GM12878 (cell line): ENCODE data around the gene TNP2. TPM values are rescaled to one million over a fixed set of nuclear protein-coding genes. Genes with fewer than 3 reads are reported as not detected.

Experiments used
- ATAC-seq: fragments of 200-7000 bp; cut with Tn5 transposase; 3 replicates; pipeline ENCODE4 v1.9.1; 2020; ENCODE audit warnings: mild to moderate bottlenecking, moderate library complexity
- BruUV-seq: library from RNA; stranded (reverse); fragments of 400-500 nt; replicated peaks from 2 replicates; lab custom pipeline; 2021; lab: Mats Ljungman, UMichigan
- CTCF ChIA-PET: fragments of 300-600 bp; sonication (Branson Sonifier 250); formaldehyde crosslinking; extraction: SDS; loops from one replicate; lab custom pipeline; 2021; ENCODE audit warnings: inconsistent platforms; lab: Yijun Ruan, JAX
- POLR2A ChIA-PET: fragments of 350-600 bp; formaldehyde crosslinking; extraction: SDS; loops from one replicate; lab custom pipeline; 2021; ENCODE audit warnings: inconsistent platforms; lab: Charles Lee
- RAD21 ChIA-PET: fragments of 300-600 bp; sonication (Branson Sonifier 250); formaldehyde crosslinking; loops from one replicate; lab custom pipeline; 2023; ENCODE audit warnings: antibody characterized with exemption; ENCODE audit not compliant: unreplicated experiment; lab: Charles Lee
- SMC1A ChIA-PET: fragments of 300-600 bp; sonication (Branson Sonifier 250); formaldehyde crosslinking; loops from one replicate; lab custom pipeline; 2023; ENCODE audit not compliant: unreplicated experiment, uncharacterized antibody; lab: Charles Lee
- DNase-seq: peaks from one replicate; pipeline ENCODE4 v3.0.0-alpha.2; 2011; ENCODE audit warnings: low read depth, low spot score
- FAIRE-seq: peaks from 3 replicates; lab custom pipeline; 2011; peaks lifted over from hg19 to GRCh38; lab: Jason Lieb, UNC
- H2AFZ ChIP-seq: 2 replicates; pipeline ENCODE4 v1.6.0; 2011; ENCODE audit warnings: low read depth, low read length, control low read depth; ENCODE audit not compliant: control insufficient read depth
- H3K27ac ChIP-seq: 2 replicates; pipeline ENCODE4 v1.5.1; 2011; ENCODE audit warnings: control low read depth; ENCODE audit not compliant: control insufficient read depth, insufficient read depth
- H3K27me3 ChIP-seq, 2 experiments: replicated peaks in 1 of 2; 2 replicates each; pipeline versions ENCODE4 v1.6.0 to v1.6.1; 2011; ENCODE audit warnings: low read length in 1 of 2; ENCODE audit not compliant: control insufficient read depth in 2 of 2, insufficient read depth in 2 of 2
- H3K36me3 ChIP-seq, 2 experiments: 2 replicates each; pipeline ENCODE4 v1.5.1; 2011; ENCODE audit warnings: low read length in 1 of 2; ENCODE audit not compliant: control insufficient read depth in 2 of 2, insufficient read depth in 2 of 2
- H3K4me1 ChIP-seq: 2 replicates; pipeline ENCODE4 v1.6.1; 2011; ENCODE audit warnings: mild to moderate bottlenecking, low read length, moderate library complexity, mixed read lengths; ENCODE audit not compliant: control insufficient read depth, insufficient read depth
- H3K4me2 ChIP-seq: 2 replicates; pipeline ENCODE4 v1.6.0; 2011; ENCODE audit warnings: control low read depth; ENCODE audit not compliant: control insufficient read depth, insufficient read depth
- H3K4me3 ChIP-seq: fragments of 200-600 bp; sonication (generic); 2 replicates; pipeline ENCODE4 v1.5.1; 2016
- H3K79me2 ChIP-seq: 2 replicates; pipeline ENCODE4 v1.6.0; 2011; ENCODE audit warnings: low read length; ENCODE audit not compliant: control insufficient read depth, insufficient read depth
- H3K9ac ChIP-seq: 2 replicates; pipeline ENCODE4 v1.8.0; 2011; ENCODE audit warnings: low read length, control low read depth, mixed read lengths; ENCODE audit not compliant: control insufficient read depth, insufficient read depth
- H3K9me3 ChIP-seq: replicated peaks from 3 replicates; pipeline ENCODE4 v1.5.1; 2011; ENCODE audit warnings: mild to moderate bottlenecking, low read length; ENCODE audit not compliant: control insufficient read depth, insufficient read depth
- H4K20me1 ChIP-seq: 2 replicates; pipeline ENCODE4 v1.6.0; 2011; ENCODE audit not compliant: control insufficient read depth, insufficient read depth
- BACH1 ChIP-seq: fragments of 450-650 bp; IDR thresholded peaks from 2 replicates; pipeline ENCODE4 v1.6.1; 2017; ENCODE audit warnings: mild to moderate bottlenecking, borderline replicate concordance
- BHLHE40 ChIP-seq, 2 experiments: fragments of 450-650 bp in 1 of 2; IDR thresholded peaks; 2 replicates each; pipeline ENCODE4 v1.6.1; 2011 to 2017; ENCODE audit warnings: low read depth in 2 of 2, borderline replicate concordance in 1 of 2, improper control_type of control experiment in 1 of 2, low read length in 1 of 2, mild to moderate bottlenecking in 1 of 2
- BMI1 ChIP-seq: fragments of 450-650 bp; IDR thresholded peaks from 2 replicates; pipeline ENCODE4 v1.6.1; 2016; ENCODE audit warnings: mild to moderate bottlenecking, moderate library complexity, borderline replicate concordance
- GABPA ChIP-seq: IDR thresholded peaks from 2 replicates; pipeline ENCODE4 v1.6.1; 2014; ENCODE audit warnings: antibody characterized with exemption, low read depth, mild to moderate bottlenecking, inconsistent platforms
- GATAD2B ChIP-seq: fragments of 450-650 bp; conservative IDR thresholded peaks from 2 replicates; pipeline ENCODE4 v1.6.1; 2017; ENCODE audit warnings: low read depth, mild to moderate bottlenecking, moderate library complexity
- HCFC1 ChIP-seq: fragments of 150-350 bp; IDR thresholded peaks from 2 replicates; pipeline ENCODE4 v1.6.1; 2014; ENCODE audit warnings: low read length
- HDAC2 ChIP-seq: fragments of 200-600 bp; sonication (generic); IDR thresholded peaks from 2 replicates; pipeline ENCODE4 v1.6.1; 2017
- IKZF2 ChIP-seq, 2 experiments: fragments of 450-650 bp; IDR thresholded peaks; 2 replicates each; pipeline ENCODE4 v1.6.1; 2017; ENCODE audit warnings: mild to moderate bottlenecking in 2 of 2, moderate library complexity in 2 of 2
- MXI1 ChIP-seq: fragments of 150-350 bp; IDR thresholded peaks from 2 replicates; pipeline ENCODE4 v1.6.1; 2011; ENCODE audit warnings: low read depth, mild to moderate bottlenecking, inconsistent platforms, low read length, improper control_type of control experiment
- MYC ChIP-seq: IDR thresholded peaks from 2 replicates; pipeline ENCODE4 v1.6.1; 2011; ENCODE audit warnings: mild to moderate bottlenecking, low read length, moderate library complexity, inconsistent platforms; ENCODE audit not compliant: insufficient read depth, insufficient replicate concordance, insufficient read length, severe bottlenecking
- RAD51 ChIP-seq: fragments of 450-650 bp; IDR thresholded peaks from 2 replicates; pipeline ENCODE4 v1.6.1; 2016; ENCODE audit warnings: moderate library complexity, mild to moderate bottlenecking, inconsistent platforms
- RCOR1 ChIP-seq: conservative IDR thresholded peaks from 2 replicates; pipeline ENCODE4 v1.6.1; 2012; ENCODE audit warnings: low read depth, low read length, improper control_type of control experiment
- SREBF2 ChIP-seq: IDR thresholded peaks from 2 replicates; pipeline ENCODE4 v1.6.1; 2012; ENCODE audit warnings: mild to moderate bottlenecking, low read length
- TARDBP ChIP-seq: IDR thresholded peaks from 2 replicates; pipeline ENCODE4 v1.6.1; 2016; ENCODE audit warnings: borderline replicate concordance
- TBL1XR1 ChIP-seq: IDR thresholded peaks from 2 replicates; pipeline ENCODE4 v1.6.1; 2012; ENCODE audit warnings: low read depth, low read length, improper control_type of control experiment
- TCF7 ChIP-seq: IDR thresholded peaks from 2 replicates; pipeline ENCODE4 v1.6.1; 2014; ENCODE audit warnings: antibody characterized with exemption, borderline replicate concordance
- WRNIP1 ChIP-seq: IDR thresholded peaks from 2 replicates; pipeline ENCODE4 v1.6.1; 2011; ENCODE audit warnings: low read depth, low read length, improper control_type of control experiment, borderline replicate concordance
- YBX1 ChIP-seq: fragments of 450-650 bp; IDR thresholded peaks from 2 replicates; pipeline ENCODE4 v1.6.1; 2016; ENCODE audit warnings: antibody characterized with exemption
- ZSCAN29 ChIP-seq: fragments of 450-650 bp; IDR thresholded peaks from 2 replicates; pipeline ENCODE4 v1.6.1; 2017; ENCODE audit warnings: mild to moderate bottlenecking, moderate library complexity
- WGBS: methylation state at CpG from one replicate; pipeline ENCODE4 v1.1.6; 2016; ENCODE audit warnings: low lambda C conversion rate; ENCODE audit not compliant: insufficient replicate concordance, insufficient coverage; ENCODE audit errors: missing lambda C conversion rate; 5-methylcytosine and 5-hydroxymethylcytosine counted together
- in situ Hi-C: fragments of 300-500 bp; cut with MboI; formaldehyde crosslinking; loops from 9 replicates; pipeline ENCODE4 v1.14.3; 2018; ENCODE audit warnings: mixed read lengths
- intact Hi-C: fragments of 100-400 bp; cut with micrococcal nuclease; formaldehyde crosslinking; loops from one replicate; pipeline ENCODE4 v1.14.2; 2022; ENCODE audit not compliant: unreplicated experiment
- polyA plus RNA-seq, 11 experiments: library from polyadenylated mRNA; depleted of rRNA in 4 of 11; unstranded in 6 of 11; stranded (reverse) in 5 of 11; fragments of >200 nt; fragmentation: Nextera tagmentation in 4 of 11; fragmentation: Illumina TruSeq in 1 of 11; extraction: Ambion mirVana in 4 of 11; extraction: Trizol in 1 of 11; gene quantifications; 1 replicate in 1 of 11; 2 replicates in 10 of 11; pipeline versions ENCODE4 v1.2.1 to v1.2.3, GENCODE V29; 2011 to 2016; ENCODE audit warnings: inconsistent platforms in 2 of 11, missing spikeins in 2 of 11, low read depth in 1 of 11
- total RNA-seq, 4 experiments: library from RNA; depleted of rRNA in 3 of 4; stranded (reverse); fragments of >200 nt in 3 of 4; fragmentation: Illumina TruSeq in 1 of 4; extraction: Trizol in 1 of 4; gene quantifications; 2 replicates each; pipeline versions ENCODE4 v1.2.1 to v1.2.3, GENCODE V29; 2013 to 2021
- TF ChIP-seq, protein P1 (sequence below): IDR thresholded peaks from 2 replicates; pipeline ENCODE4 v1.6.1; 2012; ENCODE audit warnings: low read depth, low read length, improper control_type of control experiment
- TF ChIP-seq, protein P2 (sequence below): fragments of 450-650 bp; IDR thresholded peaks from 2 replicates; pipeline ENCODE4 v1.6.1; 2018; ENCODE audit warnings: mild to moderate bottlenecking, low read depth, moderate library complexity; ENCODE audit not compliant: partially characterized antibody

TNP2 gene
- total and polyA plus RNA-seq, 10 of the 15 experiments (the other 5 are each of a cell fraction or from before 2014, with no cell fraction given) = not detected

GRCh38 chr16:11258553-11259492 is 10.3 kb downstream of the TNP2 start:
- SMC1A ChIA-PET = interaction anchor here (0.8 to 8.8 kb wide), 20 partner anchors 12 to 294 kb away, joined by 3 to 108 read pairs (median 5); partner anchors contain the start of gene TNP2
- FAIRE-seq (peak; percentile 89), ATAC-seq (peak; percentile 2), DNase-seq (peak; percentile 68)
- peak overlapping the region; percentile 50 for H3K27ac ChIP-seq
- no peak overlapping the region for H3K4me3 ChIP-seq
- WGBS = 24% methylated on average over 15 of the region's 15 CpGs
- peaks cover 34% of the 10 kb centered on the region for H3K4me1 ChIP-seq
- no peaks in the 10 kb centered on the region for H3K9me3 ChIP-seq
- H3K36me3 ChIP-seq = no peaks in the 10 kb centered on the region; a peak in 1 of 4 replicates
- H3K4me2 ChIP-seq = peak overlapping the region; percentile 95
- no peaks in the 10 kb centered on the region for H3K27me3 ChIP-seq
- peaks cover 22% of the 10 kb centered on the region for H3K79me2 ChIP-seq
- BruUV-seq = no TSS peak
- intact Hi-C loops = loop anchor here (5.0 kb wide), 3 partner anchors 157 to 277 kb away; no protein-coding TSS in a partner anchor
- H2AFZ ChIP-seq = peak overlapping the region; percentile 60
- in situ Hi-C loops = no loop called here
- CTCF ChIA-PET = interaction anchor here (1.0 to 11.0 kb wide), 12 partner anchors 38 to 309 kb away, joined by 3 to 170 read pairs (median 20); no protein-coding TSS in a partner anchor
- RAD21 ChIA-PET = interaction anchor here (0.6 to 11.8 kb wide), 19 partner anchors 26 to 451 kb away, joined by 3 to 243 read pairs (median 4); no protein-coding TSS in a partner anchor
- no peaks in the 10 kb centered on the region for H4K20me1 ChIP-seq
- H3K9ac ChIP-seq = peak overlapping the region; percentile 24; the same call in 1 of the 2 replicates
- POLR2A ChIA-PET = interaction anchor here (0.6 to 5.8 kb wide), 16 partner anchors 13 to 518 kb away, joined by 3 to 80 read pairs (median 4); no protein-coding TSS in a partner anchor
- TF ChIP-seq, protein P1, sequence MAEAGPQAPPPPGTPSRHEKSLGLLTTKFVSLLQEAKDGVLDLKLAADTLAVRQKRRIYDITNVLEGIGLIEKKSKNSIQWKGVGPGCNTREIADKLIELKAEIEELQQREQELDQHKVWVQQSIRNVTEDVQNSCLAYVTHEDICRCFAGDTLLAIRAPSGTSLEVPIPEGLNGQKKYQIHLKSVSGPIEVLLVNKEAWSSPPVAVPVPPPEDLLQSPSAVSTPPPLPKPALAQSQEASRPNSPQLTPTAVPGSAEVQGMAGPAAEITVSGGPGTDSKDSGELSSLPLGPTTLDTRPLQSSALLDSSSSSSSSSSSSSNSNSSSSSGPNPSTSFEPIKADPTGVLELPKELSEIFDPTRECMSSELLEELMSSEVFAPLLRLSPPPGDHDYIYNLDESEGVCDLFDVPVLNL = no peak
- TF ChIP-seq BMI1 (no peak), WRNIP1 (no peak), TARDBP (no peak), YBX1 (no peak), BHLHE40 (IDR thresholded peaks at IDR 0.05; ENCODE audit: borderline replicate concordance in 1 of 2, low read depth in 2 of 2, low read length in 1 of 2) (peak in 1 of 2 experiments; percentile 45; a peak in 1 of 4 replicates), RCOR1 (no peak), ZSCAN29 (no peak), IKZF2 (IDR thresholded peaks at IDR 0.05) (peak; percentile 66 to 67), RAD51 (peak; percentile 73), MXI1 (peak; percentile 97), TCF7 (no peak), HCFC1 (no peak), TBL1XR1 (no peak), MYC (no peak), BACH1 (no peak), SREBF2 (no peak), GABPA (no peak), GATAD2B (no peak), HDAC2 (no peak)
- TF ChIP-seq, protein P2, sequence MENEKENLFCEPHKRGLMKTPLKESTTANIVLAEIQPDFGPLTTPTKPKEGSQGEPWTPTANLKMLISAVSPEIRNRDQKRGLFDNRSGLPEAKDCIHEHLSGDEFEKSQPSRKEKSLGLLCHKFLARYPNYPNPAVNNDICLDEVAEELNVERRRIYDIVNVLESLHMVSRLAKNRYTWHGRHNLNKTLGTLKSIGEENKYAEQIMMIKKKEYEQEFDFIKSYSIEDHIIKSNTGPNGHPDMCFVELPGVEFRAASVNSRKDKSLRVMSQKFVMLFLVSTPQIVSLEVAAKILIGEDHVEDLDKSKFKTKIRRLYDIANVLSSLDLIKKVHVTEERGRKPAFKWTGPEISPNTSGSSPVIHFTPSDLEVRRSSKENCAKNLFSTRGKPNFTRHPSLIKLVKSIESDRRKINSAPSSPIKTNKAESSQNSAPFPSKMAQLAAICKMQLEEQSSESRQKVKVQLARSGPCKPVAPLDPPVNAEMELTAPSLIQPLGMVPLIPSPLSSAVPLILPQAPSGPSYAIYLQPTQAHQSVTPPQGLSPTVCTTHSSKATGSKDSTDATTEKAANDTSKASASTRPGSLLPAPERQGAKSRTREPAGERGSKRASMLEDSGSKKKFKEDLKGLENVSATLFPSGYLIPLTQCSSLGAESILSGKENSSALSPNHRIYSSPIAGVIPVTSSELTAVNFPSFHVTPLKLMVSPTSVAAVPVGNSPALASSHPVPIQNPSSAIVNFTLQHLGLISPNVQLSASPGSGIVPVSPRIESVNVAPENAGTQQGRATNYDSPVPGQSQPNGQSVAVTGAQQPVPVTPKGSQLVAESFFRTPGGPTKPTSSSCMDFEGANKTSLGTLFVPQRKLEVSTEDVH = no peak
